PC-9 (cell line): ENCODE results near the gene TRABD2B.

Source experiments
- EZH2 ChIP-seq: fragments of 200-600 bp; sonication (generic); IDR thresholded peaks from 2 replicates; pipeline ENCODE4 v1.8.0; 2017; ENCODE audit warnings: antibody characterized with exemption, low read depth
- TF ChIP-seq, protein P1 (sequence below): fragments of 200-600 bp; sonication (generic); conservative IDR thresholded peaks from 2 replicates; pipeline ENCODE4 v1.6.1; 2017; ENCODE audit warnings: mixed run types, antibody characterized with exemption, mild to moderate bottlenecking, moderate library complexity

DNA sequence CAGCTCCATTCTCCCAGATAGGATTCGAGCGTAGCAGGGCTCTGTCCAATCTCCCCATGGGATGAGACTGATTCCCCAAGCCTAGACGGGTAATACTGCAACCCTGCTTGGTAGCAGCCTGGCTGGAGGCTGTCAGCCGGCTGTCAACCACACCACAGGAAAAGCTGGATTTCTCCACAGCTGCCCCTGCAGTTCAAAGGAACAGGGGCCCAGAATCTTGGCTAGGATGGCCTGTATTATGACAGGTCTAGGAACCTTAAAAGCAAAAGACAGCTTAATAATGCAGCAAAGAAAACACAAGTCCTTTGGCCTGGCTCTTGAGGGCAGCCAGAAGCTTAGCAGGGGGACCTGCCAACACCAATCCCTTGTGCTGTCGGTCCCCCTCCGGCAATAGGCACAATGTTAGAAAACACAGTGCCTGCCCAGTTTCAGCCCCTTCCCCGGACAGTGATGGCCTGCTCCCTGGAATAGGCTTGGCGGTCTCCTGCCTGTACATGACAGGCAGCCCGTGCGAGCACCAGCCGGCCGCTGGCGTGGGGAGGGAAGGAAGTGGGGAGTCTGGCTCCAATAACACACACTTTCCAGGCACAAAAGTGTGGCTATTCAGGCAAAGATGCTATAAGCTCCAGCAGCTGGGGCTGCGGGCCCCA lies 90.5 kb downstream of the TRABD2B start:
- TF ChIP-seq, protein P1, sequence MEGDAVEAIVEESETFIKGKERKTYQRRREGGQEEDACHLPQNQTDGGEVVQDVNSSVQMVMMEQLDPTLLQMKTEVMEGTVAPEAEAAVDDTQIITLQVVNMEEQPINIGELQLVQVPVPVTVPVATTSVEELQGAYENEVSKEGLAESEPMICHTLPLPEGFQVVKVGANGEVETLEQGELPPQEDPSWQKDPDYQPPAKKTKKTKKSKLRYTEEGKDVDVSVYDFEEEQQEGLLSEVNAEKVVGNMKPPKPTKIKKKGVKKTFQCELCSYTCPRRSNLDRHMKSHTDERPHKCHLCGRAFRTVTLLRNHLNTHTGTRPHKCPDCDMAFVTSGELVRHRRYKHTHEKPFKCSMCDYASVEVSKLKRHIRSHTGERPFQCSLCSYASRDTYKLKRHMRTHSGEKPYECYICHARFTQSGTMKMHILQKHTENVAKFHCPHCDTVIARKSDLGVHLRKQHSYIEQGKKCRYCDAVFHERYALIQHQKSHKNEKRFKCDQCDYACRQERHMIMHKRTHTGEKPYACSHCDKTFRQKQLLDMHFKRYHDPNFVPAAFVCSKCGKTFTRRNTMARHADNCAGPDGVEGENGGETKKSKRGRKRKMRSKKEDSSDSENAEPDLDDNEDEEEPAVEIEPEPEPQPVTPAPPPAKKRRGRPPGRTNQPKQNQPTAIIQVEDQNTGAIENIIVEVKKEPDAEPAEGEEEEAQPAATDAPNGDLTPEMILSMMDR: no peak
- TF ChIP-seq EZH2: no peak
